ENCODE data around the gene SPOCD1.

SPOCD1 gene

DNA sequence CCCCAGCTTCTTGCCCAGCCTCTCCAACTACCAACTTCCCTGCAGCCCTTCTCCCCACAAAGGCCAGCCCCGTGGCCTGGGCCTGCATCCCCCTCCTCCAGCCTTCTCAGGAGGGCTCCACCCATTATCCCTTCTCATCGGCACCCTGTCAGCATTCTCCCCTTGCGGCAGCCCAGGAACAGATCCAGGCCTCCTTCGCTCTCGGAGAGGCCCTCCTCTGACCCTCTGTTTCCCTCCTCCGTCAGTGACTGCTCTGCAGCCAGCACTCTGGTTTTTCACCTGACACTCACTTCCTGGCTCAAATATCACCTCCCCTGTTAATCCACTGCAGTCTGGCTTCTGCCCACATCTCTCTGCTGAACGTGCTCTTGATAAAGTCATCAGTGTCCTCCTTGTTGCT lies 69.1 kb downstream of the SPOCD1 start:
- H3K79me2 ChIP-seq (ENCODE audit: insufficient read depth, low read length): no peaks in the 10 kb centered on the region
- no peaks in the 10 kb centered on the region for H3K36me3 ChIP-seq (ENCODE audit: insufficient read depth, low read length)
- H3F3A ChIP-seq (ENCODE audit: low read depth): no peaks in the 10 kb centered on the region
- no peaks in the 10 kb centered on the region for H4K20me1 ChIP-seq (ENCODE audit: insufficient read depth, low read length, poor library complexity, severe bottlenecking)
- H3K4me3 ChIP-seq (ENCODE audit: low read length, poor library complexity, severe bottlenecking): no peak overlapping the region
- H2AFZ ChIP-seq (ENCODE audit: low read length): no peak overlapping the region
- H3K4me2 ChIP-seq (ENCODE audit: low read depth, low read length, poor library complexity, severe bottlenecking): no peak overlapping the region
- peaks cover 15% of the 10 kb centered on the region for H3K4me1 ChIP-seq (ENCODE audit: insufficient read depth, low read length, poor library complexity, severe bottlenecking)
- H3K9me3 ChIP-seq (ENCODE audit: insufficient read depth, low read depth, low read length): no peaks in the 10 kb centered on the region
- no peak overlapping the region for H3K9ac ChIP-seq (ENCODE audit: low read depth, low read length, poor library complexity, severe bottlenecking)
- H3K27me3 ChIP-seq (ENCODE audit: insufficient read depth, low read length, poor library complexity, severe bottlenecking): no peaks in the 10 kb centered on the region
- H3K9me2 ChIP-seq (replicated peaks; ENCODE audit: low read depth, low read length): no peaks in the 10 kb centered on the region
- TF ChIP-seq EZH2phosphoT487 (IDR thresholded peaks at IDR 0.05; ENCODE audit: borderline replicate concordance) (no peak), CTCF (conservative IDR thresholded peaks at IDR 0.05; ENCODE audit: low read length) (no peak)

DNA sequence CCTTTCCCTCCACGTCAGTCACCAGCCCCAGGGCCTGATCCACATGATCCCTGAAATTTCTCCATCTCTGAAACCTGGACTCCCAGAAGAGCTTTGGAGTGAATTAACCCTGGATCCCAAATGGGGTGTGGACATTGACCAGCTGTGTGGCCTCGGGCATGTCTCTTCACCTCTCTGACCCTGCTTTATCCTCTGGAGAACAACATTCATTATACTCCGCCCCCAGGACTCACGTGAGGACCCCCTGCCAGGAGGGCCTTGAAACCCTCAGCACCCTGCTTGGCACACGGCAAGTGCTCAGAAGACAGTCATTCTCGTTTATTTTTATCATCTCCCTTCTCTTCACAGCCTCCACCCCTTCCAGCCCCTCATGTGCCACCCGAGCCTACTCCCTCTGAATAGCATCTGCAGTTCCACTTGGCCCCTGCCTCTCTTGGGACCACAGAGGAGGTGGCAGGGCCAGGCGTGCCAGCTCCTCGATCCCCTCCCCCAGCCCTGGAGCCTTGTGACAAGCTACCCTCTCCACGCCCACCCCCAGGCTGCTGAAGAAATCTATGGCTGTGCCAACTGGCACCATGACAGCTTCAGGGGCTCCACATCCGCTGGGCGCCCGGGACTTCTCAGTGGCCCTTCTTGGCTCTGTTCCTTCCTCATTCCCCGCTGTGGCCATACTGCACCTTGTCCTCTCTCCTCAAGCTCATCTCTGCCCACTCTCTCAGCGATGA lies 69.7 kb downstream of the SPOCD1 start:
- Histone ChIP-seq H3K36me3 (ENCODE audit: insufficient read depth, low read length) (no peaks in the 10 kb centered on the region), H4K20me1 (ENCODE audit: insufficient read depth, low read length, poor library complexity, severe bottlenecking) (no peaks in the 10 kb centered on the region), H3K4me1 (ENCODE audit: insufficient read depth, low read length, poor library complexity, severe bottlenecking) (peaks cover 10% of the 10 kb centered on the region), H3K4me3 (ENCODE audit: low read length, poor library complexity, severe bottlenecking) (no peak overlapping the region), H3K4me2 (ENCODE audit: low read depth, low read length, poor library complexity, severe bottlenecking) (no peak overlapping the region), H3K27me3 (ENCODE audit: insufficient read depth, low read length, poor library complexity, severe bottlenecking) (no peaks in the 10 kb centered on the region), H3K9ac (ENCODE audit: low read depth, low read length, poor library complexity, severe bottlenecking) (no peak overlapping the region), H3K9me3 (ENCODE audit: insufficient read depth, low read depth, low read length) (no peaks in the 10 kb centered on the region), H3K9me2 (replicated peaks; ENCODE audit: low read depth, low read length) (no peaks in the 10 kb centered on the region), H3K79me2 (ENCODE audit: insufficient read depth, low read length) (no peaks in the 10 kb centered on the region), H3F3A (ENCODE audit: low read depth) (no peaks in the 10 kb centered on the region), H2AFZ (ENCODE audit: low read length) (no peak overlapping the region)
- TF ChIP-seq CTCF (conservative IDR thresholded peaks at IDR 0.05; ENCODE audit: low read length) (no peak; the same call in 1 of the 2 replicates), EZH2phosphoT487 (IDR thresholded peaks at IDR 0.05; ENCODE audit: borderline replicate concordance) (no peak)

DNA sequence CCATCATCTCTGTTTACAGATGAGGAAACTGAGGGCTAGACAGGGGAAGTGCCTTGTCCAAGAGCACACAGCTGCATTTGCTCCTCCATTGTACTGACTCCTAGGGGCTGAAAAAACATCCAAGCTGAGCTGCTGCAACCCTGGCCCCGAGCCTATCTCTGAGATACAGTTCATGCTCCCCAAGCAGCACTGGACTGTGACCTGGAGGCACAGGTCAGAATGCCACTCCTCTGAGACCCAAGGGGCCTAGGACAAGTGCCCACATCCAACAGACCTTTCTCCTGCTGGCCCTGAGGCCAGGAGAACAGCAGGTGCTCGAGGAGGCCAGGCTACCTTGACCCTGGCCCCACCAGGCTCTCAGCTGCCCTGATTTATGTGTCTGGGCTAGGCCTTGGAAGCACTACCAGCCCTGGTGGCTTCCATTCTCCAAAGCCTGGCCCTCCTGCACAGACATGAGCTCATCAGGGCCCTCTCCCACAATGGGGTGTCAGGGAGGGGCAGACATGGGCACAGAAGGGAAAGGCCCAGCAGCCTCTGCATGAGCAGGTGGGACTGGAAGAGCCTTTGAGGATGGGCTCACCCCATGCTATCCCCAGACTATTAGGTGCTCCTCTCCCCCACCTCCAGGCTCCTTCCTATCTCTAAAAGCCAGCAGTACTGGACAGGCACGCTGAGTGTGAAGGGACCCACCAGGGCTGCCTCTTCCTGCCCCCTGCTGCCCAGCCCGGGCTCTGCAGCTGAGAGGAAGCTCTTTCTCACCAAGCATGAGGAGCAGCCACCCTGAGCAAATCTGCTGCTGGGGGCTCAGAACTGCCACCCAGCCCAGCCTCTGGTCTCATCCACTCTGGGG lies 70.5 kb downstream of the SPOCD1 start:
- Histone ChIP-seq H3K4me2 (ENCODE audit: low read depth, low read length, poor library complexity, severe bottlenecking) (no peak overlapping the region), H3K36me3 (ENCODE audit: insufficient read depth, low read length) (no peaks in the 10 kb centered on the region), H3K79me2 (ENCODE audit: insufficient read depth, low read length) (no peaks in the 10 kb centered on the region), H3K9me2 (replicated peaks; ENCODE audit: low read depth, low read length) (no peaks in the 10 kb centered on the region), H3K4me3 (ENCODE audit: low read length, poor library complexity, severe bottlenecking) (no peak overlapping the region), H3K27me3 (ENCODE audit: insufficient read depth, low read length, poor library complexity, severe bottlenecking) (no peaks in the 10 kb centered on the region), H3F3A (ENCODE audit: low read depth) (no peaks in the 10 kb centered on the region), H4K20me1 (ENCODE audit: insufficient read depth, low read length, poor library complexity, severe bottlenecking) (no peaks in the 10 kb centered on the region), H3K9me3 (ENCODE audit: insufficient read depth, low read depth, low read length) (no peaks in the 10 kb centered on the region), H2AFZ (ENCODE audit: low read length) (no peak overlapping the region), H3K9ac (ENCODE audit: low read depth, low read length, poor library complexity, severe bottlenecking) (no peak overlapping the region), H3K4me1 (ENCODE audit: insufficient read depth, low read length, poor library complexity, severe bottlenecking) (peaks cover 3% of the 10 kb centered on the region)
- TF ChIP-seq EZH2phosphoT487 (IDR thresholded peaks at IDR 0.05; ENCODE audit: borderline replicate concordance) (no peak), CTCF (conservative IDR thresholded peaks at IDR 0.05; ENCODE audit: low read length) (peak; percentile 83)
